HG03378 (cell line): ENCODE measurements around the gene MPDZ.

Experiments used
- ATAC-seq: cut with Tn5 transposase; IDR thresholded peaks from one replicate; pipeline ENCODE4 v1.9.1; 2021; ENCODE audit warnings: mild to moderate bottlenecking, moderate library complexity; ENCODE audit not compliant: unreplicated experiment

Gene MPDZ

DNA sequence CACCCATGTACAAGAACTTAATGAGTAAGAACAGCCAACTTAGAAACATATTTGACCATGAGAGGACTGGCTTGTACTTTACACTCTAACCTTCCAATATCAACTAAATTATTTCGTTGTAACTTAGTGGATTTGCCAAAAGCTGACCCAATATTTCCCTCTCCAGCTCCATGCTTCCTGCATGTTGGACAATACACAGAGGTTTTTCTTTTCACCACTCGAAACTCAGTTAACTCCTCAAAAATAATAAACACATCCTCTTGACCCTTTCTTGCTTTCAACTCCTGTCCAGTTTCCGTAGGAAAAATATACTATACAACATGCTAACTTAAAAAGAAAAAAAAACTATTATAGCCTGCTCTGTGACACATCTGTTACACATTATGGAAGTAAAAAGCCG lies 188.9 kb downstream of the MPDZ start:
- ATAC-seq: no peak

GRCh38 chr9:13089666-13090065 lies 189.8 kb downstream of the MPDZ start:
- no peak for ATAC-seq

DNA sequence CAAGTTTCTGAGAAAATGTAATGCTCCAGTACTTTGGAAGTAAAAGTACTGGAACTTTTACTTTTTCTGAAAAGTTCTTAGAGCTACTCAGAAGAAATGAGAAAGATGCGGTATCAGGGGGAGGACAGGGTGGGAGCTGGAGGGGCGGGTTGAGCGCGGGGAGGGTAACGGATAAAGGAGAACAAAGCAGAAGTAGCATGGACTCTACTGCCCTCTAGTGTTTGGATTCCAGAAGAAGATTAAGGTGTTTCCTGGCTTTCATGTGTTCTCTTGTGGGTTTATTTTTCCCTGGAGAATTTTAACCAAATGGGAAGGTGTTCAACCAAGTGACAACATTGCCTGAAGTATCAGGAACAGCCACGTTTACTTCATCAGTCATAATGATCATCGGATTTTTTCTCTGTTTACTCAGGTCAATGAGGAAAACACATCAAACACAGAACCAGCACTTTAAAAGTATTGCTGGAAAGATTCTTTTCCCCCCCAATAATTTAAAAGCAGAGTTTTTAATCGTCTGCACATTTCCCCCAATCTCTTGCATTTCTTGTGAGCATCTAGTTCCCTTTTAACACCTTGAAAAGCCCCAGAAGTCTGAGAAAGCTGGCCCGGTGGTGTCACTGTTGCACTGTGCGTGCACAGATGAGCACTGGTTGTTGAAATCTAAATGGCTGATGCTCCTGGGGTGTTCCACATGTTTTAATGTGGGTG lies 190.6 kb downstream of the MPDZ start:
- ATAC-seq: peak; percentile 70

GRCh38 chr9:13083963-13084528 lies 195.4 kb downstream of the MPDZ start:
- no peak for ATAC-seq

GRCh38 chr9:13083366-13083765 lies 196.1 kb downstream of the MPDZ start:
- ATAC-seq: no peak

DNA sequence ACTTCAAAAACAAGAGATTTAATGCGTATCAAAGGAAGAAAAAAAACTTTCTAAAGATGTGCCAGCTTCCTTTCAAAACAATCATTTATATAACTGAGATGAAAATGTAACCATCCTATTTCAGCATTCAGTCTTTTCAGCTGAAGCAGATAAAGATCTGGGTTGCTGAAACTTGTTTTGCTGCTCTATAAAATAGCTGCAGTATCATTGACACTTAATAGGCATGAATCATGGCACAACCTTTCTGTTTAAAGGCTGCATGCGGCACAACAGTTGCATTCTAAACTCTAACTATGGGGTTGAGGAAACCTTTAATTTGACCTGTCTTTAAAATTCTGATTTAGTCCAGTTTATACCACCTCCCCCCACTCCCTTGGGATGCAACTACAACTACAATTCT lies 196.7 kb downstream of the MPDZ start:
- no peak for ATAC-seq

GRCh38 chr9:13078164-13078563 lies 201.3 kb downstream of the MPDZ start:
- no peak for ATAC-seq

DNA sequence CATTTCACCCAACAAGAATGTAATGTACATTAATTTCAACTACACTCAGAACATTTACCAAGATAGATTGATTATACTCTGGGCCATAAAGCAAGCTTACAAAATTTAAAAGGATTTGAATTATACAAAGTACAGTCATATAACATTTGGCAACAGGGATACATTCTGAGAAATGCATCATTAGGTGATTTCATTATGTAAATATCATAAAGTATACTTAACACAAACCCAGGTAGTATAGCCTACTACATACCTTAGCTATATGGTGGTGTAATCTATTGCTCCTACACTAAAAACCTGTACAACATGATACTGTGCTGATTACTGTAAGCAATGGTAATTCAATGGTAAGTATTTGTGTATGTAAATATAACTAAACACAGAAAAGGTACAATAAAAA lies 202.9 kb downstream of the MPDZ start:
- no peak for ATAC-seq

DNA sequence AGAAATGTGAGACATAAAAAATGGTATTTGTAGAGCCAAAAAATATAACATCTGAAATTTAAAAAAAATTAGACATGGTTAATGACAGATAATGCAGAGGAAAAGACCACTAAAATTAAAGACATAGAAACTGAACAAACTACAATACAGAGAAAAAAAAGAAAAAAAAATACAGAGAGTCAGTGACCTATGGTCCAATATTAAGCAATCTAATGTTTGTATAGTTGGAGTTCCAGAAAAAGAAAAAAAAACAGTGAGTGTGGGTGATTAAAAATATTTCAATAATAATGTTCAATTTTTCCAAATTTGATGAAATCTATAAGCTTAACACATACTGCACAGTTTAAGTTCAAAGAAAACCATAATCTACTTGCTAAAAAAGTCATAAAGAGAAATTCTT lies 207.6 kb downstream of the MPDZ start:
- ATAC-seq: no peak

GRCh38 chr9:13070612-13071595 lies 208.6 kb downstream of the MPDZ start:
- no peak for ATAC-seq

GRCh38 chr9:13069498-13069897 lies 210.0 kb downstream of the MPDZ start:
- ATAC-seq: no peak

DNA sequence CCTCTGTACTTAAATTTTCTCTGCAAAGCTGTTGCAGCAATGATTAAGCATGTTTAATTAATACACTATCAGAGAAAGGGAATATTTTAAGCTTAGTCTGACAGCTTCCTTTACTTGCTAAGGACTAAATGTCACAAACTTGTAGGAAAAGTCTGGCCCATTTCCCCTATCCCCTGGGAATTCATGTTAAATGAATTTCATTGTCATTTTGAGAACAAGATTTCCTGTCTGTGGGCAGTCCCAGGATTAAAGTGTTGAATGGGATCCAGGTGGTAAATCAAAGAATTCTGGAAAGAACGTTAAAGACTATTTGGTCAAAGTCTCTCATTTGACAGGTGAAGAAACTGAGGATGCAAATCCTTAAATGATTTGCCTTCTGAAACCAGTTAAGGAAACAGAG lies 214.8 kb downstream of the MPDZ start:
- no peak for ATAC-seq

DNA sequence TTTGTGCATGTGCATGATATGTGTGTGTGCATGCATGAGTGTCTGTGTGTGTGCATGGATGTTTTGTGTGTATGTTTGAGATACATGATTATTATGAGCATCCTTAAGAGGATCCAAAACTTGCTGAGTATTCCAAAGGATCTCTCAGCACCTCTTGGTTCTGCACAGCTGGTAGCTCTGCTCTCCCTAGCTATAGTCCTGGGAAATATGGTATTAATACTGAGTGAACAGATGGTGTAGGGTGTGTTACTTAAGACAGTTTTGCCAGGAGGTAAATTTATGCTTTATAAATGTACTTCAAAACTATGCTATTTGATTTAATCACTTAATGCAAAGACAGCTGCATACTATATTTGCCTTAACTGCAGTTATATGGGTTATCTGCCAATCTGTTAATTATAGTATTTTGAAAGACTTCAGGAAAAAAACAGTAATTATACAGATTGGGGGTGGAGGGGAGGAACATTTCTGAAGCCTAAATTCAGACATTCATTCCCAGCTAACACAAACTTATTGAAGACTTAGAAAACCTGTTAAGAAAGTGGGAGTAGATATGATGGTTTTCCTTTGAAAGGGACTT lies 215.5 kb downstream of the MPDZ start:
- ATAC-seq: no peak

DNA sequence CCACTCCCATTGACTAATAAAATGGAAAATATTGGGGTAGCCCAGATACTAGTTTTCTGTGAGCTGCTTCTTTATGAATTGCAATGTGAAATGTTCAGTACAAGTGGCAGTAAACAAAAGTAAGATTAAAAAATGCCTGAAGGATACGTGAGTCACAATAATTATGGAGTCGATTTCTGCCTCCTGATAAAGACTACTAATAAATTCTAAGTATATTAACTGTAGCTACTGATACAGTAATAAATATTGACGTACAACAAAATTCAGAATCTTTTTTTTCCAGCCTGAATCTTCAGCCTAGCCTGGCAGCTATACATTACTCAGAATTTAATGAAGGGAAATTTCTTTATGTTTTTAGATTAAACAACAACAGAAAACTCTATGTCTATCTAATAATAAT lies 218.1 kb downstream of the MPDZ start:
- no peak for ATAC-seq
